HCT116 (cell line): ENCODE measurements around the gene TMEM41A. TPM values are rescaled to one million over a fixed set of nuclear protein-coding genes. Genes with fewer than 3 reads are reported as not detected.

Experiments used
- ATAC-seq: fragments of 200-7000 bp; cut with Tn5 transposase; 2 replicates; pipeline ENCODE4 v1.9.1; 2020; ENCODE audit warnings: mild to moderate bottlenecking, moderate library complexity
- BruUV-seq: library from RNA; stranded (reverse); fragments of 400-500 nt; replicated peaks from 2 replicates; lab custom pipeline; 2021; lab: Mats Ljungman, UMichigan
- CTCF ChIA-PET: fragments of 300-600 bp; sonication (Branson Sonifier 250); formaldehyde crosslinking; loops from one replicate; lab custom pipeline; 2021; ENCODE audit warnings: antibody characterized with exemption; lab: Charles Lee
- POLR2A ChIA-PET: fragments of 300-600, 350-600 bp; sonication (Branson Sonifier 250); formaldehyde crosslinking; loops from one replicate; lab custom pipeline; 2021; ENCODE audit warnings: antibody characterized with exemption; lab: Charles Lee
- RAD21 ChIA-PET, 2 experiments: fragments of 300-600 bp; sonication (Branson Sonifier 250); formaldehyde crosslinking; loops; one replicate each; lab custom pipeline; 2023; ENCODE audit warnings: low total read pairs in 2 of 2; ENCODE audit not compliant: uncharacterized antibody in 2 of 2, unreplicated experiment in 2 of 2, low non-redundant PET in 1 of 2; lab: Charles Lee
- DNase-seq: peaks from one replicate; pipeline ENCODE4 v3.0.0-alpha.2; 2010; ENCODE audit warnings: low read depth, low spot score
- H2AFZ ChIP-seq: fragments of 200-600 bp; shearing (Covaris generic), sonication (generic); 2 replicates; pipeline ENCODE4 v1.6.1; 2017; ENCODE audit warnings: low read depth, mixed run types, mixed read lengths, antibody characterized with exemption, low read length; ENCODE audit not compliant: poor library complexity, severe bottlenecking
- H3K27ac ChIP-seq: 2 replicates; pipeline ENCODE4 v1.5.1; 2012; ENCODE audit warnings: low read depth, low read length
- H3K27me3 ChIP-seq: fragments of 200-600 bp; sonication (generic); 2 replicates; pipeline ENCODE4 v1.6.1; 2016; ENCODE audit warnings: mixed run types, low read length, mixed read lengths; ENCODE audit not compliant: insufficient read depth
- H3K36me3 ChIP-seq, 2 experiments: fragments of 200-500 bp in 1 of 2; fragments of 200-600 bp in 1 of 2; sonication (Bioruptor generic) in 1 of 2; sonication (generic) in 1 of 2; 2 replicates each; pipeline versions ENCODE4 v1.5.1 to v1.6.1; 2014 to 2016; ENCODE audit warnings: low read length in 2 of 2, inconsistent platforms in 1 of 2, mixed read lengths in 1 of 2, mixed run types in 1 of 2; ENCODE audit not compliant: insufficient read depth in 2 of 2, control insufficient read depth in 1 of 2
- H3K4me1 ChIP-seq, 2 experiments: fragments of 200-600 bp in 1 of 2; sonication (generic) in 1 of 2; 2 replicates each; pipeline versions ENCODE4 v1.5.1 to v1.6.1; 2012 to 2017; ENCODE audit warnings: low read length in 2 of 2, inconsistent platforms in 1 of 2, mild to moderate bottlenecking in 1 of 2, mixed read lengths in 1 of 2, mixed run types in 1 of 2, moderate library complexity in 1 of 2; ENCODE audit not compliant: insufficient read depth in 2 of 2, control insufficient read depth in 1 of 2
- H3K4me2 ChIP-seq: fragments of 200-600 bp; sonication (generic); 2 replicates; pipeline ENCODE4 v1.6.1; 2017; ENCODE audit warnings: mixed run types, low read length, mixed read lengths
- H3K4me3 ChIP-seq, 2 experiments: fragments of 200-600 bp in 1 of 2; sonication (generic) in 1 of 2; replicated peaks in 1 of 2; 2 replicates each; pipeline ENCODE4 v1.5.1; 2011 to 2016; ENCODE audit warnings: low read length in 2 of 2, control low read depth in 1 of 2, low read depth in 1 of 2, mild to moderate bottlenecking in 1 of 2, mixed read lengths in 1 of 2, mixed run types in 1 of 2
- H3K79me2 ChIP-seq: fragments of 200-600 bp; sonication (generic); 2 replicates; pipeline ENCODE4 v1.6.1; 2017; ENCODE audit warnings: mild to moderate bottlenecking, mixed run types, low read length, moderate library complexity, mixed read lengths; ENCODE audit not compliant: insufficient read depth
- H3K9ac ChIP-seq: fragments of 200-600 bp; sonication (generic); 2 replicates; pipeline ENCODE4 v1.6.1; 2016; ENCODE audit warnings: low read length, mixed read lengths
- H3K9me2 ChIP-seq: fragments of 200-600 bp; sonication (generic), shearing (Covaris generic); 2 replicates; pipeline ENCODE4 v1.6.1; 2017; ENCODE audit warnings: mixed run types, mild to moderate bottlenecking, moderate library complexity; ENCODE audit not compliant: insufficient read depth
- H3K9me3 ChIP-seq, 2 experiments: fragments of 200-500 bp in 1 of 2; fragments of 200-600 bp in 1 of 2; sonication (Bioruptor generic) in 1 of 2; sonication (generic) in 1 of 2; 2 replicates each; pipeline ENCODE4 v1.6.1; 2014 to 2017; ENCODE audit warnings: low read length in 2 of 2, mixed read lengths in 2 of 2, inconsistent platforms in 1 of 2, low read depth in 1 of 2, mild to moderate bottlenecking in 1 of 2, mixed run types in 1 of 2, moderate library complexity in 1 of 2; ENCODE audit not compliant: control insufficient read depth in 1 of 2, insufficient read depth in 1 of 2
- H4K20me1 ChIP-seq: fragments of 200-600 bp; sonication (generic), shearing (Covaris generic); 2 replicates; pipeline ENCODE4 v1.6.1; 2017; ENCODE audit warnings: mixed run types, mild to moderate bottlenecking, moderate library complexity; ENCODE audit not compliant: insufficient read depth
- CEBPB ChIP-seq: IDR thresholded peaks from 2 replicates; pipeline ENCODE4 v1.6.1; 2012; ENCODE audit warnings: low read depth
- CTCF ChIP-seq, 3 experiments: fragments of 200-600 bp in 1 of 3; sonication (generic) in 1 of 3; IDR thresholded peaks in 2 of 3; conservative IDR thresholded peaks in 1 of 3; 2 replicates each; pipeline ENCODE4 v1.5.1; 2012 to 2017; ENCODE audit warnings: low read depth in 2 of 3, low read length in 2 of 3, antibody characterized with exemption in 1 of 3, borderline replicate concordance in 1 of 3, control low read depth in 1 of 3, mild to moderate bottlenecking in 1 of 3, mixed read lengths in 1 of 3, mixed run types in 1 of 3, moderate library complexity in 1 of 3; ENCODE audit not compliant: insufficient read depth in 1 of 3
- ELF1 ChIP-seq: IDR thresholded peaks from 2 replicates; pipeline ENCODE4 v1.6.1; 2012; ENCODE audit warnings: low read depth, borderline replicate concordance
- EZH2 ChIP-seq: fragments of 200-600 bp; sonication (generic); IDR thresholded peaks from 2 replicates; pipeline ENCODE4 v1.6.1; 2017; ENCODE audit warnings: antibody characterized with exemption, mixed run types
- FOSL1 ChIP-seq: IDR thresholded peaks from 2 replicates; pipeline ENCODE4 v1.6.1; 2012; ENCODE audit warnings: low read depth
- JUND ChIP-seq: IDR thresholded peaks from 2 replicates; pipeline ENCODE4 v1.6.1; 2012
- POLR2AphosphoS5 ChIP-seq: IDR thresholded peaks from 2 replicates; pipeline ENCODE4 v1.6.1; 2011; ENCODE audit warnings: mild to moderate bottlenecking, low read depth, low read length, moderate library complexity
- SP1 ChIP-seq: IDR thresholded peaks from 2 replicates; pipeline ENCODE4 v1.6.1; 2012; ENCODE audit warnings: low read depth
- SRF ChIP-seq: IDR thresholded peaks from 2 replicates; pipeline ENCODE4 v1.6.1; 2012; ENCODE audit warnings: low read depth
- YY1 ChIP-seq: IDR thresholded peaks from 2 replicates; pipeline ENCODE4 v1.6.1; 2011; ENCODE audit warnings: low read length, low read depth, moderate library complexity, mild to moderate bottlenecking; ENCODE audit not compliant: insufficient replicate concordance; ENCODE audit errors: extremely low read depth
- intact Hi-C: fragments of 100-400 bp; cut with micrococcal nuclease; formaldehyde crosslinking; loops from 2 replicates; pipeline ENCODE4 v1.10.0; 2022
- total RNA-seq: library from RNA; stranded (reverse); gene quantifications from one replicate; pipeline ENCODE4 v1.2.1, GENCODE V29; 2021; ENCODE audit not compliant: unreplicated experiment
- TF ChIP-seq, protein P1 (sequence below): IDR thresholded peaks from 2 replicates; pipeline ENCODE4 v1.6.1; 2012
- TF ChIP-seq, protein P2 (sequence below): IDR thresholded peaks from 2 replicates; pipeline ENCODE4 v1.6.1; 2012; ENCODE audit warnings: low read depth

TMEM41A gene
- total RNA-seq, 1 experiment from 2014 or later: 25.4 TPM

- POLR2A ChIA-PET: no interaction called here
- no peak for DNase-seq
- no peaks in the 10 kb centered on the region for H3K27me3 ChIP-seq
- peaks cover 3% of the 10 kb centered on the region; the same call in 1 of the 2 replicates for H3K79me2 ChIP-seq
- intact Hi-C loops: no loop called here
- H3K9me3 ChIP-seq: no peaks in the 10 kb centered on the region
- H3K4me3 ChIP-seq: no peak overlapping the region
- BruUV-seq: no TSS peak
- no peaks in the 10 kb centered on the region for H4K20me1 ChIP-seq
- H3K27ac ChIP-seq: no peak overlapping the region
- no peak overlapping the region for H3K4me2 ChIP-seq
- H3K4me1 ChIP-seq: no peaks in the 10 kb centered on the region
- no peak overlapping the region for H2AFZ ChIP-seq
- no peak for ATAC-seq
- RAD21 ChIA-PET: no interaction called here
- H3K9ac ChIP-seq: no peak overlapping the region
- peaks cover 22 to 26% of the 10 kb centered on the region in 2 experiments; a peak in 3 of 4 replicates for H3K36me3 ChIP-seq
- CTCF ChIA-PET: no interaction called here
- TF ChIP-seq, protein P1, sequence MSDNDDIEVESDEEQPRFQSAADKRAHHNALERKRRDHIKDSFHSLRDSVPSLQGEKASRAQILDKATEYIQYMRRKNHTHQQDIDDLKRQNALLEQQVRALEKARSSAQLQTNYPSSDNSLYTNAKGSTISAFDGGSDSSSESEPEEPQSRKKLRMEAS: no peak
- TF ChIP-seq ELF1 (no peak), SRF (no peak), CEBPB (no peak), JUND (no peak), YY1 (no peak), EZH2 (no peak), CTCF (IDR thresholded peaks at IDR 0.05 in 2 of 3, conservative IDR thresholded peaks at IDR 0.05 in 1 of 3; ENCODE audit: borderline replicate concordance in 1 of 3, insufficient read depth in 1 of 3, low read depth in 2 of 3, low read length in 2 of 3) (no peak), FOSL1 (no peak), POLR2AphosphoS5 (no peak), SP1 (no peak)
- TF ChIP-seq, protein P2, sequence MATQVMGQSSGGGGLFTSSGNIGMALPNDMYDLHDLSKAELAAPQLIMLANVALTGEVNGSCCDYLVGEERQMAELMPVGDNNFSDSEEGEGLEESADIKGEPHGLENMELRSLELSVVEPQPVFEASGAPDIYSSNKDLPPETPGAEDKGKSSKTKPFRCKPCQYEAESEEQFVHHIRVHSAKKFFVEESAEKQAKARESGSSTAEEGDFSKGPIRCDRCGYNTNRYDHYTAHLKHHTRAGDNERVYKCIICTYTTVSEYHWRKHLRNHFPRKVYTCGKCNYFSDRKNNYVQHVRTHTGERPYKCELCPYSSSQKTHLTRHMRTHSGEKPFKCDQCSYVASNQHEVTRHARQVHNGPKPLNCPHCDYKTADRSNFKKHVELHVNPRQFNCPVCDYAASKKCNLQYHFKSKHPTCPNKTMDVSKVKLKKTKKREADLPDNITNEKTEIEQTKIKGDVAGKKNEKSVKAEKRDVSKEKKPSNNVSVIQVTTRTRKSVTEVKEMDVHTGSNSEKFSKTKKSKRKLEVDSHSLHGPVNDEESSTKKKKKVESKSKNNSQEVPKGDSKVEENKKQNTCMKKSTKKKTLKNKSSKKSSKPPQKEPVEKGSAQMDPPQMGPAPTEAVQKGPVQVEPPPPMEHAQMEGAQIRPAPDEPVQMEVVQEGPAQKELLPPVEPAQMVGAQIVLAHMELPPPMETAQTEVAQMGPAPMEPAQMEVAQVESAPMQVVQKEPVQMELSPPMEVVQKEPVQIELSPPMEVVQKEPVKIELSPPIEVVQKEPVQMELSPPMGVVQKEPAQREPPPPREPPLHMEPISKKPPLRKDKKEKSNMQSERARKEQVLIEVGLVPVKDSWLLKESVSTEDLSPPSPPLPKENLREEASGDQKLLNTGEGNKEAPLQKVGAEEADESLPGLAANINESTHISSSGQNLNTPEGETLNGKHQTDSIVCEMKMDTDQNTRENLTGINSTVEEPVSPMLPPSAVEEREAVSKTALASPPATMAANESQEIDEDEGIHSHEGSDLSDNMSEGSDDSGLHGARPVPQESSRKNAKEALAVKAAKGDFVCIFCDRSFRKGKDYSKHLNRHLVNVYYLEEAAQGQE: no peak
- H3K9me2 ChIP-seq: no peaks in the 10 kb centered on the region
Observed at GRCh38 chr3:185489462-185489861, 9.4 kb downstream of the TMEM41A start.
